Measurements from ENCODE around the gene CACNA1D. TPM values are rescaled to one million over a fixed set of nuclear protein-coding genes. Genes with fewer than 3 reads are reported as not detected.

The CACNA1D gene
- total RNA-seq, 2 donors from 2014 or later: 0.57 TPM; not detected in 1

- Mint-ChIP-seq H3K4me1 (peaks cover 14% of the 10 kb centered on the region), H3K4me3 (no peak overlapping the region), H3K27me3 (no peaks in the 10 kb centered on the region), H3K27ac (peak overlapping the region; percentile 80), H3K36me3 (ENCODE audit: low read depth) (no peaks in the 10 kb centered on the region)
- no peaks in the 10 kb centered on the region for H3K9me3 ChIP-seq (ENCODE audit: control insufficient read depth, low read length, poor library complexity, severe bottlenecking)
- no peak for DNase-seq
- peak; percentile 44 for ATAC-seq
Observed at GRCh38 chr3:53748512-53749271, 254.3 kb downstream of the CACNA1D start.

GRCh38 chr3:53749448-53749847, 255.0 kb downstream of the CACNA1D start:
- ATAC-seq (no peak), DNase-seq (no peak)
- H3K9me3 ChIP-seq (ENCODE audit: control insufficient read depth, low read length, poor library complexity, severe bottlenecking): no peaks in the 10 kb centered on the region
- Mint-ChIP-seq H3K27ac (peak overlapping the region; percentile 80), H3K4me1 (peaks cover 21% of the 10 kb centered on the region), H3K27me3 (no peaks in the 10 kb centered on the region), H3K4me3 (no peak overlapping the region), H3K36me3 (ENCODE audit: low read depth) (no peaks in the 10 kb centered on the region)

GRCh38 chr3:53750253-53751210, 256.1 kb downstream of the CACNA1D start:
- DNase-seq (peak in 1 of 3 donors; percentile 14), ATAC-seq (peak; percentile 76)
- H3K36me3 Mint-ChIP-seq (ENCODE audit: low read depth): no peaks in the 10 kb centered on the region
- H3K4me1 Mint-ChIP-seq: peaks cover 30% of the 10 kb centered on the region
- peak overlapping the region; percentile 36 for H3K4me3 Mint-ChIP-seq
- H3K27me3 Mint-ChIP-seq: no peaks in the 10 kb centered on the region
- H3K9me3 ChIP-seq (ENCODE audit: control insufficient read depth, low read length, poor library complexity, severe bottlenecking): no peaks in the 10 kb centered on the region
- H3K27ac Mint-ChIP-seq: peak overlapping the region; percentile 80

- no peaks in the 10 kb centered on the region for H3K27me3 Mint-ChIP-seq
- H3K27ac Mint-ChIP-seq: peak overlapping the region; percentile 67
Observed at GRCh38 chr3:53753518-53754183, 259.2 kb downstream of the CACNA1D start.

GRCh38 chr3:53754325-53754724, 259.9 kb downstream of the CACNA1D start:
- no peak for DNase-seq
- Mint-ChIP-seq H3K27me3 (no peaks in the 10 kb centered on the region), H3K36me3 (ENCODE audit: low read depth) (no peaks in the 10 kb centered on the region), H3K27ac (peak overlapping the region; percentile 67), H3K4me1 (peaks cover 30% of the 10 kb centered on the region), H3K4me3 (peak overlapping the region; percentile 78)
- ATAC-seq: no peak
- no peaks in the 10 kb centered on the region for H3K9me3 ChIP-seq (ENCODE audit: control insufficient read depth, low read length, poor library complexity, severe bottlenecking)

More at GRCh38 chr3:53753518-53754183, 259.2 kb downstream of the CACNA1D start:
- H3K4me1 Mint-ChIP-seq: peaks cover 30% of the 10 kb centered on the region
- ATAC-seq: peak; percentile 76
- no peaks in the 10 kb centered on the region for H3K9me3 ChIP-seq (ENCODE audit: control insufficient read depth, low read length, poor library complexity, severe bottlenecking)
- peak overlapping the region; percentile 19 for H3K4me3 Mint-ChIP-seq
- DNase-seq: no peak
- H3K36me3 Mint-ChIP-seq (ENCODE audit: low read depth): no peaks in the 10 kb centered on the region

- DNase-seq (no peak), ATAC-seq (no peak)
- H3K36me3 Mint-ChIP-seq (ENCODE audit: low read depth): no peaks in the 10 kb centered on the region
- H3K4me3 Mint-ChIP-seq: no peak overlapping the region
- H3K27me3 Mint-ChIP-seq: no peaks in the 10 kb centered on the region
- H3K9me3 ChIP-seq (ENCODE audit: control insufficient read depth, low read length, poor library complexity, severe bottlenecking): no peaks in the 10 kb centered on the region
- H3K4me1 Mint-ChIP-seq: peaks cover 14% of the 10 kb centered on the region
- H3K27ac Mint-ChIP-seq: no peak overlapping the region
Observed at GRCh38 chr3:53758846-53759245, 264.4 kb downstream of the CACNA1D start.

- no peaks in the 10 kb centered on the region for H3K4me1 Mint-ChIP-seq
- no peak overlapping the region for H3K27ac Mint-ChIP-seq
- H3K36me3 Mint-ChIP-seq (ENCODE audit: low read depth): no peaks in the 10 kb centered on the region
- H3K4me3 Mint-ChIP-seq: no peak overlapping the region
- H3K9me3 ChIP-seq (ENCODE audit: control insufficient read depth, low read length, poor library complexity, severe bottlenecking): no peaks in the 10 kb centered on the region
- ATAC-seq: no peak
- H3K27me3 Mint-ChIP-seq: peaks cover 16% of the 10 kb centered on the region
- DNase-seq: no peak
Observed at GRCh38 chr3:53763353-53763752, 268.9 kb downstream of the CACNA1D start.

- no peak for ATAC-seq
- no peak for DNase-seq
- Mint-ChIP-seq H3K27me3 (peaks cover 22% of the 10 kb centered on the region), H3K36me3 (ENCODE audit: low read depth) (no peaks in the 10 kb centered on the region), H3K4me1 (no peaks in the 10 kb centered on the region), H3K27ac (no peak overlapping the region), H3K4me3 (no peak overlapping the region)
- H3K9me3 ChIP-seq (ENCODE audit: control insufficient read depth, low read length, poor library complexity, severe bottlenecking): no peaks in the 10 kb centered on the region
Observed at GRCh38 chr3:53764026-53764775, 269.8 kb downstream of the CACNA1D start.

GRCh38 chr3:53765753-53766152, 271.3 kb downstream of the CACNA1D start:
- peaks cover 33% of the 10 kb centered on the region for H3K27me3 Mint-ChIP-seq
- DNase-seq: no peak
- H3K9me3 ChIP-seq (ENCODE audit: control insufficient read depth, low read length, poor library complexity, severe bottlenecking): no peaks in the 10 kb centered on the region
- peaks cover 3% of the 10 kb centered on the region for H3K36me3 Mint-ChIP-seq (ENCODE audit: low read depth)
- H3K4me3 Mint-ChIP-seq: no peak overlapping the region
- peaks cover 2% of the 10 kb centered on the region for H3K4me1 Mint-ChIP-seq
- no peak overlapping the region for H3K27ac Mint-ChIP-seq
- no peak for ATAC-seq

- no peak for DNase-seq
- ATAC-seq: no peak
- Mint-ChIP-seq H3K4me1 (peaks cover 2% of the 10 kb centered on the region), H3K4me3 (no peak overlapping the region), H3K27me3 (peaks cover 38% of the 10 kb centered on the region), H3K36me3 (ENCODE audit: low read depth) (peaks cover 3% of the 10 kb centered on the region), H3K27ac (no peak overlapping the region)
- H3K9me3 ChIP-seq (ENCODE audit: control insufficient read depth, low read length, poor library complexity, severe bottlenecking): no peaks in the 10 kb centered on the region
Observed at GRCh38 chr3:53766706-53767105, 272.3 kb downstream of the CACNA1D start.

GRCh38 chr3:53768478-53769459, 274.4 kb downstream of the CACNA1D start:
- ATAC-seq: no peak
- no peaks in the 10 kb centered on the region for H3K9me3 ChIP-seq (ENCODE audit: control insufficient read depth, low read length, poor library complexity, severe bottlenecking)
- DNase-seq: no peak
- Mint-ChIP-seq H3K4me3 (no peak overlapping the region), H3K36me3 (ENCODE audit: low read depth) (peaks cover 3% of the 10 kb centered on the region), H3K4me1 (peaks cover 2% of the 10 kb centered on the region), H3K27ac (no peak overlapping the region), H3K27me3 (peaks cover 57% of the 10 kb centered on the region)
